Sigmoid colon (tissue), 3 donors: ENCODE measurements around the gene RABEP2.

Source experiments
- CTCF ChIP-seq, 4 experiments: fragments of 450-650 bp in 3 of 4; fragments of 200-600 bp in 1 of 4; IDR thresholded peaks; one replicate each; pipeline ENCODE4 v1.5.1; 2016 to 2019; ENCODE audit warnings: antibody characterized with exemption in 4 of 4, mild to moderate bottlenecking in 3 of 4, moderate library complexity in 2 of 4
- POLR2A ChIP-seq, 2 donors: fragments of 450-650 bp; IDR thresholded peaks; one replicate each; pipeline ENCODE4 v1.6.1; 2016; ENCODE audit warnings: antibody characterized with exemption in 2 of 2, mild to moderate bottlenecking in 2 of 2, moderate library complexity in 2 of 2

GRCh38 chr16:28882551-28883160 is 42.4 kb downstream of the RABEP2 start:
- no peak for TF ChIP-seq CTCF (IDR thresholded peaks at IDR 0.05)
- no peak for TF ChIP-seq POLR2A (IDR thresholded peaks at IDR 0.05)
